IPS-15b (cell line): ENCODE data around the gene NAIF1.
"Not testable (repeated sequence)": the region's sequence is repeated elsewhere in the genome, so short reads cannot be mapped to it uniquely, and the experiment has no call there.

ENCODE experiments used
- H3K27me3 ChIP-seq: one replicate; pipeline ENCODE4 v1.6.1; 2013; ENCODE audit warnings: low read length; ENCODE audit not compliant: control insufficient read depth, insufficient read depth
- H3K36me3 ChIP-seq: one replicate; pipeline ENCODE4 v1.6.1; 2013; ENCODE audit warnings: low read length; ENCODE audit not compliant: control insufficient read depth, insufficient read depth
- H3K4me1 ChIP-seq: one replicate; pipeline ENCODE4 v1.6.1; 2013; ENCODE audit warnings: mild to moderate bottlenecking, low read length; ENCODE audit not compliant: control insufficient read depth, insufficient read depth
- H3K4me3 ChIP-seq: one replicate; pipeline ENCODE4 v1.5.1; 2013; ENCODE audit warnings: low read depth, low read length
- H3K9ac ChIP-seq: one replicate; pipeline ENCODE4 v1.6.1; 2013; ENCODE audit warnings: low read depth, mild to moderate bottlenecking, low read length
- H3K9me3 ChIP-seq: one replicate; pipeline ENCODE4 v1.6.1; 2013; ENCODE audit warnings: mild to moderate bottlenecking, low read length; ENCODE audit not compliant: control insufficient read depth, insufficient read depth

Gene NAIF1

GRCh38 chr9:128077847-128078503 is 10.9 kb upstream of the NAIF1 start:
- H3K4me3 ChIP-seq = no peak overlapping the region
- no peak overlapping the region for H3K9ac ChIP-seq
- no peaks in the 10 kb centered on the region for H3K9me3 ChIP-seq
- H3K36me3 ChIP-seq = no peaks in the 10 kb centered on the region
- H3K27me3 ChIP-seq = no peaks in the 10 kb centered on the region
- peaks cover 11% of the 10 kb centered on the region for H3K4me1 ChIP-seq

GRCh38 chr9:128073253-128073886 is 6.2 kb upstream of the NAIF1 start:
- Histone ChIP-seq H3K4me3 (no peak overlapping the region), H3K36me3 (no peaks in the 10 kb centered on the region), H3K4me1 (peaks cover 8% of the 10 kb centered on the region), H3K27me3 (no peaks in the 10 kb centered on the region), H3K9me3 (no peaks in the 10 kb centered on the region), H3K9ac (no peak overlapping the region)

- H3K4me1 ChIP-seq = peaks cover 8% of the 10 kb centered on the region
- H3K9me3 ChIP-seq = no peaks in the 10 kb centered on the region
- no peaks in the 10 kb centered on the region for H3K27me3 ChIP-seq
- no peak overlapping the region for H3K4me3 ChIP-seq
- H3K36me3 ChIP-seq = no peaks in the 10 kb centered on the region
- no peak overlapping the region for H3K9ac ChIP-seq
Measured at GRCh38 chr9:128072144-128073021, 5.3 kb upstream of the NAIF1 start.

- not testable (repeated sequence) for H3K27me3 ChIP-seq, H3K9me3 ChIP-seq, H3K4me3 ChIP-seq, H3K36me3 ChIP-seq, H3K4me1 ChIP-seq, H3K9ac ChIP-seq
Measured at GRCh38 chr9:128071475-128071874, 4.4 kb upstream of the NAIF1 start.

GRCh38 chr9:128070874-128071273 is 3.8 kb upstream of the NAIF1 start:
- no peaks in the 10 kb centered on the region for H3K36me3 ChIP-seq
- no peaks in the 10 kb centered on the region for H3K27me3 ChIP-seq
- no peak overlapping the region for H3K9ac ChIP-seq
- H3K4me1 ChIP-seq = peaks cover 8% of the 10 kb centered on the region
- no peaks in the 10 kb centered on the region for H3K9me3 ChIP-seq
- no peak overlapping the region for H3K4me3 ChIP-seq

- H3K9ac ChIP-seq = no peak overlapping the region
- H3K4me3 ChIP-seq = peak overlapping the region; percentile 82
- H3K27me3 ChIP-seq = no peaks in the 10 kb centered on the region
- peaks cover 8% of the 10 kb centered on the region for H3K4me1 ChIP-seq
- H3K9me3 ChIP-seq = no peaks in the 10 kb centered on the region
- no peaks in the 10 kb centered on the region for H3K36me3 ChIP-seq
Measured at GRCh38 chr9:128068386-128069205, 1.5 kb upstream of the NAIF1 start.

- Histone ChIP-seq H3K36me3 (no peaks in the 10 kb centered on the region), H3K4me1 (peaks cover 8% of the 10 kb centered on the region), H3K4me3 (peak within 1 kb of the TSS; percentile 98), H3K9me3 (no peaks in the 10 kb centered on the region), H3K27me3 (no peaks in the 10 kb centered on the region), H3K9ac (peak within 1 kb of the TSS; percentile 98)
Measured at GRCh38 chr9:128067645-128068385, 695 bp upstream of the NAIF1 start, which contains the start of gene SLC25A25. SLC25A25 (plus strand) TSS chr9:128068232; CDS start chr9:128068320, 88 bp downstream.

- Histone ChIP-seq H3K27me3 (no peaks in the 10 kb centered on the region), H3K36me3 (no peaks in the 10 kb centered on the region), H3K9ac (no peak overlapping the region), H3K4me3 (peak overlapping the region; percentile 55), H3K4me1 (no peaks in the 10 kb centered on the region), H3K9me3 (no peaks in the 10 kb centered on the region)
Measured at GRCh38 chr9:128065907-128066712, 1.0 kb downstream of the NAIF1 start.

- H3K9ac ChIP-seq = no peak overlapping the region
- no peak overlapping the region for H3K4me3 ChIP-seq
- H3K27me3 ChIP-seq = no peaks in the 10 kb centered on the region
Measured at GRCh38 chr9:128062846-128063831, 4.0 kb downstream of the NAIF1 start.

More at GRCh38 chr9:128062846-128063831, 4.0 kb downstream of the NAIF1 start:
- Histone ChIP-seq H3K9me3 (no peaks in the 10 kb centered on the region), H3K36me3 (no peaks in the 10 kb centered on the region), H3K4me1 (no peaks in the 10 kb centered on the region)
